ENCODE measurements around the gene NECTIN1. TPM values are rescaled to one million over a fixed set of nuclear protein-coding genes. Genes with fewer than 3 reads are reported as not detected.

The NECTIN1 gene
- total and polyA plus RNA-seq, 2 of the 13 experiments (the other 11 are each of a cell fraction or from before 2014, with no cell fraction given): 3.9 to 7.3 TPM

DNA sequence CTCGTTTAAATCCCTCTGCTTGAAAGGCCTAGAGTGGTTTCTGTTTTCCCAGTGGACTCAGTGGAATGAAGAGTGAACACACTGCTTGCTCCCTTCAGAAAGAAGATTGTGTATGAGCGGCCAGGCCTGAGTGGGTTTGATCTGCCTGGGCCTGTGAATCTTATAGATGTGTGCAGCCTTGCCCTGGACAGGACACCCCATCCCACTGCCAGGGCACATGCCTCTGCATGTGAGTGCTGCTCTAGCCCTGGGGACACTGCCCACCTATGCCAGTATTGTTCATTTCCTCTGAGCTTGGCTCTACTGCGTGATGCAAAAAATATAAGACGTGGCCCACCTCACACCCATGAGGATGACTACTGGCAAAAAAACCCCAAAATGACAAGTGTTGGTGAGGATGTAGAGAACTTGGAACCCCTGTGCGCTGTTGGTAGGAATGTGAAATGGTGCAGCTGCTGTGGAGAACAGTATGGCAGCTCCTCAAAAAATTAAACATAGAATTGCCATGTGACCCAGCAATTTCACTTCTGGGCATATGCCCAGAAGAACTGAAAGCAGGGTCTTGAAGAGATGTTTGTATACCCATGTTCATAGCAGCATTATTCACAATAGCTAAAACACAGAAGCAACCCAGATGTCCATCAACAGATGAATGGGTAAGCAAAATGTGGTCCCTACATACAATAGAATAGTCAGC lies 27.3 kb upstream of the NECTIN1 start:
- Histone ChIP-seq H3K9ac (ENCODE audit: insufficient read depth, low read depth, low read length) (no peak overlapping the region), H2AFZ (ENCODE audit: low read length) (no peak overlapping the region), H3K27ac (ENCODE audit: extremely low read length, insufficient read depth, low read length) (no peak overlapping the region), H4K20me1 (ENCODE audit: insufficient read depth, low read length) (no peaks in the 10 kb centered on the region; the same call in 1 of the 2 replicates), H3K79me2 (ENCODE audit: insufficient read depth, low read length) (no peaks in the 10 kb centered on the region), H3K4me3 (replicated peaks in 1 of 3; ENCODE audit: insufficient read depth in 1 of 3, low read depth in 2 of 3, low read length in 3 of 3) (no peak overlapping the region), H3K27me3 (ENCODE audit: control insufficient read depth in 1 of 2, insufficient read depth in 2 of 2, low read length in 2 of 2) (peaks cover 4 to 45% of the 10 kb centered on the region in 2 experiments; a peak in 3 of 5 replicates), H3K9me3 (ENCODE audit: low read length) (no peaks in the 10 kb centered on the region), H3K4me2 (ENCODE audit: low read depth, low read length) (no peak overlapping the region), H3K36me3 (replicated peaks in 1 of 2; ENCODE audit: control insufficient read depth in 1 of 2, insufficient read depth in 2 of 2, low read length in 2 of 2) (no peaks in the 10 kb centered on the region), H3K4me1 (ENCODE audit: insufficient read depth, low read length) (no peaks in the 10 kb centered on the region)
- ChIA-PET POLR2A (no interaction called here), CTCF (ENCODE audit: low intra/inter-chr PET ratio, low total read pairs) (no interaction called here)
- in situ Hi-C loops (cut with HindIII; ENCODE audit: extremely low pct_ligation_motif_present, low pct_unique_long_range_greater_than_20kb) (no loop called here), intact Hi-C loops (cut with micrococcal nuclease; ENCODE audit: unreplicated experiment) (no loop called here)
- ATAC-seq (no peak), DNase-seq (ENCODE audit: low spot score) (no peak), FAIRE-seq (no peak)
- WGBS (ENCODE audit: low lambda C conversion rate): 0% methylated on average over 5 of the region's 5 CpGs
- no TSS peak for BruUV-seq (replicated peaks)
- no peak for TF ChIP-seq ZNF264 (CRISPR knock-in tag; IDR thresholded peaks at IDR 0.05)
- TF ChIP-seq ZBTB1 (CRISPR knock-in tag; IDR thresholded peaks at IDR 0.05; ENCODE audit: borderline replicate concordance): no peak
- TF ChIP-seq, protein P1, sequence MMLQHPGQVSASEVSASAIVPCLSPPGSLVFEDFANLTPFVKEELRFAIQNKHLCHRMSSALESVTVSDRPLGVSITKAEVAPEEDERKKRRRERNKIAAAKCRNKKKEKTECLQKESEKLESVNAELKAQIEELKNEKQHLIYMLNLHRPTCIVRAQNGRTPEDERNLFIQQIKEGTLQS (CRISPR knock-in tag; IDR thresholded peaks at IDR 0.05): no peak
- TF ChIP-seq ZSCAN20 (CRISPR knock-in tag; IDR thresholded peaks at IDR 0.05; ENCODE audit: borderline replicate concordance): no peak
- TF ChIP-seq ZFP90 (CRISPR knock-in tag; IDR thresholded peaks at IDR 0.05; ENCODE audit: borderline replicate concordance): no peak
- TF ChIP-seq, protein P2, sequence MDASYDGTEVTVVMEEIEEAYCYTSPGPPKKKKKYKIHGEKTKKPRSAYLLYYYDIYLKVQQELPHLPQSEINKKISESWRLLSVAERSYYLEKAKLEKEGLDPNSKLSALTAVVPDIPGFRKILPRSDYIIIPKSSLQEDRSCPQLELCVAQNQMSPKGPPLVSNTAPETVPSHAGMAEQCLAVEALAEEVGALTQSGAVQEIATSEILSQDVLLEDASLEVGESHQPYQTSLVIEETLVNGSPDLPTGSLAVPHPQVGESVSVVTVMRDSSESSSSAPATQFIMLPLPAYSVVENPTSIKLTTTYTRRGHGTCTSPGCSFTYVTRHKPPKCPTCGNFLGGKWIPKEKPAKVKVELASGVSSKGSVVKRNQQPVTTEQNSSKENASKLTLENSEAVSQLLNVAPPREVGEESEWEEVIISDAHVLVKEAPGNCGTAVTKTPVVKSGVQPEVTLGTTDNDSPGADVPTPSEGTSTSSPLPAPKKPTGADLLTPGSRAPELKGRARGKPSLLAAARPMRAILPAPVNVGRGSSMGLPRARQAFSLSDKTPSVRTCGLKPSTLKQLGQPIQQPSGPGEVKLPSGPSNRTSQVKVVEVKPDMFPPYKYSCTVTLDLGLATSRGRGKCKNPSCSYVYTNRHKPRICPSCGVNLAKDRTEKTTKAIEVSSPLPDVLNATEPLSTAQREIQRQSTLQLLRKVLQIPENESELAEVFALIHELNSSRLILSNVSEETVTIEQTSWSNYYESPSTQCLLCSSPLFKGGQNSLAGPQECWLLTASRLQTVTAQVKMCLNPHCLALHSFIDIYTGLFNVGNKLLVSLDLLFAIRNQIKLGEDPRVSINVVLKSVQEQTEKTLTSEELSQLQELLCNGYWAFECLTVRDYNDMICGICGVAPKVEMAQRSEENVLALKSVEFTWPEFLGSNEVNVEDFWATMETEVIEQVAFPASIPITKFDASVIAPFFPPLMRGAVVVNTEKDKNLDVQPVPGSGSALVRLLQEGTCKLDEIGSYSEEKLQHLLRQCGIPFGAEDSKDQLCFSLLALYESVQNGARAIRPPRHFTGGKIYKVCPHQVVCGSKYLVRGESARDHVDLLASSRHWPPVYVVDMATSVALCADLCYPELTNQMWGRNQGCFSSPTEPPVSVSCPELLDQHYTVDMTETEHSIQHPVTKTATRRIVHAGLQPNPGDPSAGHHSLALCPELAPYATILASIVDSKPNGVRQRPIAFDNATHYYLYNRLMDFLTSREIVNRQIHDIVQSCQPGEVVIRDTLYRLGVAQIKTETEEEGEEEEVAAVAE (CRISPR knock-in tag; IDR thresholded peaks at IDR 0.05; ENCODE audit: borderline replicate concordance): no peak
- TF ChIP-seq PRPF4 (IDR thresholded peaks at IDR 0.05; ENCODE audit: low read depth, low read length, poor library complexity, severe bottlenecking): no peak
- TF ChIP-seq, protein P3, sequence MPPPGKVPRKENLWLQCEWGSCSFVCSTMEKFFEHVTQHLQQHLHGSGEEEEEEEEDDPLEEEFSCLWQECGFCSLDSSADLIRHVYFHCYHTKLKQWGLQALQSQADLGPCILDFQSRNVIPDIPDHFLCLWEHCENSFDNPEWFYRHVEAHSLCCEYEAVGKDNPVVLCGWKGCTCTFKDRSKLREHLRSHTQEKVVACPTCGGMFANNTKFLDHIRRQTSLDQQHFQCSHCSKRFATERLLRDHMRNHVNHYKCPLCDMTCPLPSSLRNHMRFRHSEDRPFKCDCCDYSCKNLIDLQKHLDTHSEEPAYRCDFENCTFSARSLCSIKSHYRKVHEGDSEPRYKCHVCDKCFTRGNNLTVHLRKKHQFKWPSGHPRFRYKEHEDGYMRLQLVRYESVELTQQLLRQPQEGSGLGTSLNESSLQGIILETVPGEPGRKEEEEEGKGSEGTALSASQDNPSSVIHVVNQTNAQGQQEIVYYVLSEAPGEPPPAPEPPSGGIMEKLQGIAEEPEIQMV (CRISPR knock-in tag; IDR thresholded peaks at IDR 0.05; ENCODE audit: low read depth): no peak
- no peak for TF ChIP-seq ZNF432 (CRISPR knock-in tag; IDR thresholded peaks at IDR 0.05; ENCODE audit: borderline replicate concordance)
- no peak for TF ChIP-seq MAZ (IDR thresholded peaks at IDR 0.05; ENCODE audit: borderline replicate concordance, low read depth, low read length)
- TF ChIP-seq MAZ (CRISPR knock-in tag; IDR thresholded peaks at IDR 0.05; ENCODE audit: low read depth): no peak
- TF ChIP-seq TMF1 (CRISPR knock-in tag; IDR thresholded peaks at IDR 0.05; ENCODE audit: low read depth): no peak
- TF ChIP-seq KLF9 (CRISPR knock-in tag; IDR thresholded peaks at IDR 0.05; ENCODE audit: low read depth): no peak
- TF ChIP-seq ADNP (CRISPR knock-in tag; IDR thresholded peaks at IDR 0.05): no peak
- TF ChIP-seq, protein P4, sequence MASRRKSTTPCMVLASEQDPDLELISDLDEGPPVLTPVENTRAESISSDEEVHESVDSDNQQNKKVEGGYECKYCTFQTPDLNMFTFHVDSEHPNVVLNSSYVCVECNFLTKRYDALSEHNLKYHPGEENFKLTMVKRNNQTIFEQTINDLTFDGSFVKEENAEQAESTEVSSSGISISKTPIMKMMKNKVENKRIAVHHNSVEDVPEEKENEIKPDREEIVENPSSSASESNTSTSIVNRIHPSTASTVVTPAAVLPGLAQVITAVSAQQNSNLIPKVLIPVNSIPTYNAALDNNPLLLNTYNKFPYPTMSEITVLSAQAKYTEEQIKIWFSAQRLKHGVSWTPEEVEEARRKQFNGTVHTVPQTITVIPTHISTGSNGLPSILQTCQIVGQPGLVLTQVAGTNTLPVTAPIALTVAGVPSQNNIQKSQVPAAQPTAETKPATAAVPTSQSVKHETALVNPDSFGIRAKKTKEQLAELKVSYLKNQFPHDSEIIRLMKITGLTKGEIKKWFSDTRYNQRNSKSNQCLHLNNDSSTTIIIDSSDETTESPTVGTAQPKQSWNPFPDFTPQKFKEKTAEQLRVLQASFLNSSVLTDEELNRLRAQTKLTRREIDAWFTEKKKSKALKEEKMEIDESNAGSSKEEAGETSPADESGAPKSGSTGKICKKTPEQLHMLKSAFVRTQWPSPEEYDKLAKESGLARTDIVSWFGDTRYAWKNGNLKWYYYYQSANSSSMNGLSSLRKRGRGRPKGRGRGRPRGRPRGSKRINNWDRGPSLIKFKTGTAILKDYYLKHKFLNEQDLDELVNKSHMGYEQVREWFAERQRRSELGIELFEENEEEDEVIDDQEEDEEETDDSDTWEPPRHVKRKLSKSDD (CRISPR knock-in tag; IDR thresholded peaks at IDR 0.05; ENCODE audit: low read depth): no peak

Measured in HepG2 (cell line).